Epithelial cell of esophagus (primary cell): ENCODE data around the gene TIMM50.
"Not testable (repeated sequence)": the region's sequence is repeated elsewhere in the genome, so short reads cannot be mapped to it uniquely, and the experiment has no call there.

ENCODE experiments used
- DNase-seq: peaks from one replicate; pipeline ENCODE4 v3.0.0; 2010; ENCODE audit warnings: low read depth
- H3K4me3 ChIP-seq: 2 replicates; pipeline ENCODE4 v1.5.1; 2011; ENCODE audit warnings: mild to moderate bottlenecking, low read length, control low read depth
- CTCF ChIP-seq: IDR thresholded peaks from 2 replicates; pipeline ENCODE4 v1.5.1; 2011; ENCODE audit warnings: low read depth, mild to moderate bottlenecking, low read length, control low read depth, inconsistent platforms; ENCODE audit not compliant: insufficient read depth; ENCODE audit errors: missing control alignments

Gene TIMM50

GRCh38 chr19:39438270-39438934 is 42.2 kb upstream of the TIMM50 start:
- no peak overlapping the region for H3K4me3 ChIP-seq
- peak; percentile 77 for DNase-seq
- TF ChIP-seq CTCF: no peak

GRCh38 chr19:39444598-39445195 is 35.9 kb upstream of the TIMM50 start:
- TF ChIP-seq CTCF: no peak
- peak overlapping the region; percentile 97 for H3K4me3 ChIP-seq
- DNase-seq: no peak

- TF ChIP-seq CTCF: no peak
- H3K4me3 ChIP-seq: peak within 1 kb of the TSS; percentile 97
- DNase-seq: peak; percentile 99
These were observed 35.2 kb upstream of the TIMM50 start, which contains the start of gene SUPT5H for GRCh38 chr19:39445196-39446111. TSS of gene SUPT5H (plus strand) at chr19:39445582. CDS start at chr19:39445891, 309 bp downstream.

- no peak for TF ChIP-seq CTCF
These were observed 34.1 kb upstream of the TIMM50 start for GRCh38 chr19:39446365-39447084.

GRCh38 chr19:39448271-39448670 is 32.4 kb upstream of the TIMM50 start:
- peak; percentile 64 for DNase-seq
- H3K4me3 ChIP-seq: no peak overlapping the region
- TF ChIP-seq CTCF: no peak

More at GRCh38 chr19:39446365-39447084, 34.1 kb upstream of the TIMM50 start:
- DNase-seq: no peak
- peak overlapping the region; percentile 97 for H3K4me3 ChIP-seq

- no peak for DNase-seq
- no peak for TF ChIP-seq CTCF
- H3K4me3 ChIP-seq: no peak overlapping the region
These were observed 31.4 kb upstream of the TIMM50 start for GRCh38 chr19:39449116-39449797.

GRCh38 chr19:39451257-39451656 is 29.4 kb upstream of the TIMM50 start:
- DNase-seq, H3K4me3 ChIP-seq: not testable (repeated sequence)
